Urinary bladder (tissue), 4 donors: ENCODE results near the gene UIMC1. TPM values are rescaled to one million over a fixed set of nuclear protein-coding genes. Genes with fewer than 3 reads are reported as not detected.

Experiments used
- DNase-seq: peaks from one replicate; pipeline ENCODE4 v3.0.0-alpha.2; 2015; ENCODE audit errors: extremely low spot score
- H3K27ac ChIP-seq: one replicate; pipeline ENCODE4 v1.5.1; 2013; ENCODE audit warnings: low read depth, mild to moderate bottlenecking, moderate library complexity
- H3K36me3 ChIP-seq: one replicate; pipeline ENCODE4 v1.6.1; 2013; ENCODE audit warnings: mild to moderate bottlenecking, moderate library complexity; ENCODE audit not compliant: insufficient read depth
- H3K4me1 ChIP-seq: one replicate; pipeline ENCODE4 v1.6.1; 2013; ENCODE audit warnings: mild to moderate bottlenecking, moderate library complexity; ENCODE audit not compliant: insufficient read depth
- H3K4me3 ChIP-seq: one replicate; pipeline ENCODE4 v1.5.1; 2013; ENCODE audit warnings: low read depth, low read length
- WGBS: extraction: QIAGEN DNeasy Blood & Tissue Kit; methylation state at CpG from one replicate; pipeline ENCODE4 v1.1.7; 2013; 5-methylcytosine and 5-hydroxymethylcytosine counted together
- polyA plus RNA-seq: library from polyadenylated mRNA; stranded (reverse); fragments of 200-250 nt; gene quantifications from one replicate; pipeline ENCODE4 v1.2.3, GENCODE V29; 2013
- total RNA-seq: library from RNA; depleted of rRNA; stranded (reverse); fragments of >200 nt; gene quantifications from one replicate; pipeline ENCODE4 v1.2.3, GENCODE V29; 2014
- donor health status: healthy with polysubstance abuse.
- donor health status: healthy.

Gene UIMC1
- total and polyA plus RNA-seq, 2 donors: 36.3 to 48.9 TPM

- H3K36me3 ChIP-seq: no peaks in the 10 kb centered on the region
- 27% methylated on average over 16 of the region's 16 CpGs for WGBS
- no peak overlapping the region for H3K27ac ChIP-seq
- no peaks in the 10 kb centered on the region for H3K4me1 ChIP-seq
- no peak overlapping the region for H3K4me3 ChIP-seq
- no peak for DNase-seq
These were observed 139.8 kb downstream of the UIMC1 start for GRCh38 chr5:176866707-176867310.

DNA sequence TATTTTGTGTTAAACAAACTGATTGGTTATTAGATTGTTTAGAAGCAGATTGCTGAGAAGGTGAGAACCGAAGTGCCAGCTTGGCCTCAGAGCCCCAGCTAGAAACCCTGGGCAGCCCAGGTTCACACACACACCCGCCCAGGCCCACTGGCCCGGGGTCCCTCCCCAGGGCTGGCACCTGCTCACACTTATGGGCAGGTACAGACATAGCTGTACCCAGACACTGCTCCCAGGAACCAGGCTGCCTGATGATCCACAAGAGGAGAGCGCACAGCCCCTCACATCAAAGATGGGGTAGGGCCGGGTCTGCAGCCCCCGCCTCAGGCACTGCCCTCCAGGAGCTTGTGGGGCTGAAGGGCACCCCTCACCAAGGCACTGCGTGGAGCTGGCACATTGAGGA lies 140.6 kb downstream of the UIMC1 start:
- Histone ChIP-seq H3K36me3 (no peaks in the 10 kb centered on the region), H3K4me3 (no peak overlapping the region), H3K4me1 (no peaks in the 10 kb centered on the region), H3K27ac (no peak overlapping the region)
- WGBS: 80% methylated on average over 7 of the region's 7 CpGs
- no peak for DNase-seq

DNA sequence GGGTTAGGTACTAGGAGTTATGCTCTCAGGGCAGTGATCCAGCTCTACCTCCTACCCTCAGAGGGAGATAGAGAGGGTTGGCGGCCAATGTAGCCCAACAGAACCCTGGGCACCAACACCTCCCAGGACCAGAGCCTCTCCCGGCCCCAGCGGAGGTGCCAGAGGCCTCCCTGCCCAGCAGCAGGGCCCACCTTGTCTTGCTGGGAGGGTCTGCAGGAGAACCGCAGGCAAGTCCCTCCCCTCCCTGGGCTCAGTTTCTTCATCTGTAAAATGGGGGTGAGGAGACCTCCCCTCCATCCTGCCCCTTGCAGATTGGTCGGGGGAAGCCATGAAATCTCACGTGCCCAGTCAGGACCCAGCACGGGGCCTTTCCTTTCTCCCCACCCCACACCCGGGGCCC lies 141.8 kb downstream of the UIMC1 start:
- Histone ChIP-seq H3K27ac (no peak overlapping the region), H3K36me3 (no peaks in the 10 kb centered on the region), H3K4me3 (no peak overlapping the region), H3K4me1 (no peaks in the 10 kb centered on the region)
- 82% methylated on average over 8 of the region's 8 CpGs for WGBS
- no peak for DNase-seq

DNA sequence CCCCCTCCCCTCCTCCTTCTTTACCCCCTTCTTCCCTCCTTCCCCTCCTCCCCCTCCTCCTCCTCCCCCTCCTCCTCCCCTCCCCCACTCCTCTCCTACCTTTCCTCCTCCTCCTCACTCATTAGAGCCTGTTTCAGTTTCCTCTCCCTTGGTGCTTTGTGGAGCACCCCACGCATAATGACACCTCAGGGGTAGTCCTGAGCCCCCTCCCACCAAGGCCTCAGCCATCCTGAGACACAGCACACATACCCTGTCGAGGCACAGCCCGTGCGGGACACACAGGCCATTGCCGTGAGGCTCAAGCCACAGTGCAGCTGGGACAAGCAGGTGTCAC lies 142.8 kb downstream of the UIMC1 start:
- H3K4me3 ChIP-seq: no peak overlapping the region
- H3K4me1 ChIP-seq: no peaks in the 10 kb centered on the region
- no peak overlapping the region for H3K27ac ChIP-seq
- no peak for DNase-seq
- H3K36me3 ChIP-seq: no peaks in the 10 kb centered on the region
- 63% methylated on average over 5 of the region's 5 CpGs for WGBS

- Histone ChIP-seq H3K4me1 (no peaks in the 10 kb centered on the region), H3K36me3 (no peaks in the 10 kb centered on the region), H3K4me3 (no peak overlapping the region), H3K27ac (no peak overlapping the region)
- 13% methylated on average over 15 of the region's 15 CpGs for WGBS
- DNase-seq: no peak
These were observed 143.4 kb downstream of the UIMC1 start for GRCh38 chr5:176863041-176863764.

- WGBS: 60% methylated on average over 28 of the region's 28 CpGs
- no peak overlapping the region for H3K27ac ChIP-seq
- DNase-seq: no peak
- H3K36me3 ChIP-seq: no peaks in the 10 kb centered on the region
- no peaks in the 10 kb centered on the region for H3K4me1 ChIP-seq
- H3K4me3 ChIP-seq: no peak overlapping the region
These were observed 144.1 kb downstream of the UIMC1 start for GRCh38 chr5:176862330-176862995.

DNA sequence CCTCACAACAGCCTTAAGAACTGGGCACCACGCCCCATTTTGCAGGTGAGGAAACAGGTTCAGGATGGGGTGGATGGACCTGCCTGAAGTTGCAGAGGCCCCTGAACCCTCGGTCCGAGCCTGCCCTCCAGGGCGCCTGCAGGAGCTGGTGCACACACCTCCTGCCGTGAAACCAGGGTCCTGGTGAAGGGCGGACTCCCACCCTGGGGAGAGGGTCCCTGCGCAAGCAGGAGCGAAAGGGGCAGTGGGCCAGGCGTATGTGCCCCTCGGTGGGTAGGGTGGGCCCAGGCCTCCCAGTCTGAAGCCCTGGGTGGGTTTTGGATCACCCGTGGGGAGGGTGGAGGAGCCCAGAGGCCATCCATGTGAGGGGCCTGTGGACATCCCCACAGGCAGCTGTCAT lies 145.3 kb downstream of the UIMC1 start:
- 84% methylated on average over 11 of the region's 11 CpGs for WGBS
- DNase-seq: no peak

DNA sequence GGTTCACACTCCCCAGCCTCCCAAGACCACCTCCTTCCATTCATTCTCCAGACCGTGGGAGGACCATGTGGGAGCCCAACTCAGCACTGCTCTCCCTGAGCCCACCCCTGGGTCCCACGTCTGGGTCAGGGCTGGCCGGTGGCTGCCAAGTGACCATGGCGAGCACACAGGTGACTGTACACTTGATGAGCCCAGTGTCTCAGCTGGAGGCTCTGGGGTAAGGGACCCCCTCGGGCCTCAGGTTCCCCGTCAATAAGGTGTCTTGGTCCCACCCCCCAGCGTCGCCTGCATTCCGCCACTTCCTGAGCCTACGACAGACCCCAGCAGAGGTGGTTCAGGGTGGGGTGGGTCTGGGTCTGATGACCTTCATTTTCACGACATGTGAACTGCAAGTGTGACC lies 146.2 kb downstream of the UIMC1 start:
- Histone ChIP-seq H3K4me3 (no peak overlapping the region), H3K36me3 (no peaks in the 10 kb centered on the region)
- 73% methylated on average over 11 of the region's 11 CpGs for WGBS

More for the DNA sequence above, 145.3 kb downstream of the UIMC1 start:
- no peak overlapping the region for H3K4me3 ChIP-seq
- H3K4me1 ChIP-seq: no peaks in the 10 kb centered on the region
- no peak overlapping the region for H3K27ac ChIP-seq
- H3K36me3 ChIP-seq: no peaks in the 10 kb centered on the region

GRCh38 chr5:176859916-176860315 lies 146.7 kb downstream of the UIMC1 start:
- Histone ChIP-seq H3K4me3 (no peak overlapping the region), H3K27ac (no peak overlapping the region), H3K4me1 (no peaks in the 10 kb centered on the region), H3K36me3 (no peaks in the 10 kb centered on the region)
- WGBS: 65% methylated on average over 10 of the region's 10 CpGs
- DNase-seq: no peak

More for the DNA sequence above, 146.2 kb downstream of the UIMC1 start:
- H3K4me1 ChIP-seq: no peaks in the 10 kb centered on the region
- no peak for DNase-seq
- H3K27ac ChIP-seq: no peak overlapping the region

DNA sequence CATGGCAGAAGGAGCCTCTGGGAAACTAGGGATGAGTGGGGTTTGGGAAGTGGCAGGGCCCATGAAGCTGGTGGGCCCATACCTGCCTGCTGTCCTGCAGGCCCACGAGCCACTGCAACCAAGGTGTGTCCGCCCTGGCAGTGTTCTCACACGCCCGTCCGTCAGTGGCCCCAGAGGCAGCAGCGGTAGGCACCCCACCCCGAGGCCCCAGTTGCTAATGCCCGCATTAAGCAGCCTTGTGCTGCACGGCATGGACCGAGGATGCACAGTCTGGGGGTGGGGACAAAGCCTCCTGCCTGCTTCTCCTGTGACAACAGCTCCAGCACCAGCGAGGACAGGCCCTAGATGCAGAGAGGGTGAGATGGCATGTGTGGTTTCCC lies 148.7 kb downstream of the UIMC1 start:
- no peak overlapping the region for H3K4me3 ChIP-seq
- no peaks in the 10 kb centered on the region for H3K36me3 ChIP-seq
- no peak for DNase-seq
- H3K4me1 ChIP-seq: no peaks in the 10 kb centered on the region
- WGBS: 72% methylated on average over 11 of the region's 11 CpGs
- H3K27ac ChIP-seq: no peak overlapping the region

- WGBS: 71% methylated on average over 19 of the region's 19 CpGs
- Histone ChIP-seq H3K27ac (no peak overlapping the region), H3K4me3 (no peak overlapping the region), H3K4me1 (no peaks in the 10 kb centered on the region), H3K36me3 (no peaks in the 10 kb centered on the region)
- DNase-seq: no peak
These were observed 149.2 kb downstream of the UIMC1 start for GRCh38 chr5:176857216-176857893.

DNA sequence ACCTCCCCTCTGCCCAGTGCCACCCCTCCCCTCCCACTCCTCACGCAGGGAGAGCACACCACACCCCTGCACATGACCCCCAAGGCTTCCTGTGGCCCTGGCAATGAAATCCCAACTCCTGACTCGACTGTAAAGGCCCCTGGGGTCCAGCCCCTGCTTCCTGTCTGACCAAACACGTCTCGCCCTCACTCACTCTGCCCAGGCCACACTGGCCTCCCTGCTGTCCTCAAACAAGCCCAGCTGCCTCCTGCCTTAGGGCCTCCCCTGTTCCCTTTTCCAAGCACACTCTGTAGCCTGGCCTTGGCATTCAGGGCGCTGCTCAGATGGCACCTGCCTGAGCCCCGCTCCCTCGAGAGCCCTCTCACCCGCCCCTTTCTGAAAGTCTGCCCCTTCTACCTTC lies 149.8 kb downstream of the UIMC1 start:
- no peaks in the 10 kb centered on the region for H3K4me1 ChIP-seq
- H3K27ac ChIP-seq: no peak overlapping the region
- H3K4me3 ChIP-seq: no peak overlapping the region
- no peaks in the 10 kb centered on the region for H3K36me3 ChIP-seq
- no peak for DNase-seq
- 61% methylated on average over 8 of the region's 8 CpGs for WGBS

- DNase-seq: no peak
- Histone ChIP-seq H3K27ac (no peak overlapping the region), H3K36me3 (no peaks in the 10 kb centered on the region), H3K4me3 (no peak overlapping the region), H3K4me1 (no peaks in the 10 kb centered on the region)
- WGBS: 94% methylated on average over 18 of the region's 18 CpGs
These were observed 151.0 kb downstream of the UIMC1 start for GRCh38 chr5:176855598-176855997.
